Left ventricle myocardium superior (tissue), 1 donor: ENCODE results near the gene GPC3. TPM values are rescaled to one million over a fixed set of nuclear protein-coding genes. Genes with fewer than 3 reads are reported as not detected.
A peak's percentile ranks its signal among the peaks of the same experiment; 100 is the strongest.
"Not testable (repeated sequence)": the region's sequence is repeated elsewhere in the genome, so short reads cannot be mapped to it uniquely, and the experiment has no call there.

ENCODE experiments used
- ATAC-seq: fragments of 200-7000 bp; cut with Tn5 transposase; one replicate; pipeline ENCODE4 v1.9.1; 2020; ENCODE audit warnings: mild to moderate bottlenecking, moderate library complexity
- DNase-seq: peaks from one replicate; pipeline ENCODE4 v3.0.0-alpha.2; 2020
- intact Hi-C: fragments of 100-400 bp; cut with micrococcal nuclease; formaldehyde crosslinking; loops from one replicate; pipeline ENCODE4 v1.11.0; 2022
- total RNA-seq: library from RNA; stranded (reverse); fragmentation: NEBNext Ultra II Directional; extraction: Animal tissue kit (Norgen Biotek cat#: 25700); gene quantifications from one replicate; pipeline ENCODE4 v1.2.1, GENCODE V29; 2021
- donor health status: DM: no; HTN: yes; CAD: no; lungs with severe emphysema.

The GPC3 gene
- total RNA-seq, 1 donor from 2014 or later, result 4.2 TPM

GRCh38 chrX:134000260-134001245, 15.2 kb upstream of the GPC3 start:
- ATAC-seq, result no peak
- DNase-seq, result no peak
- intact Hi-C loops, result no loop called here

GRCh38 chrX:133999031-133999705, 13.8 kb upstream of the GPC3 start:
- intact Hi-C loops, result no loop called here
- peak; percentile 66 for ATAC-seq
- peak; percentile 33 for DNase-seq

- DNase-seq, result no peak
- intact Hi-C loops, result no loop called here
- ATAC-seq, result no peak
These were observed 10.4 kb upstream of the GPC3 start for GRCh38 chrX:133995759-133996158.

- DNase-seq (no peak), ATAC-seq (no peak)
- intact Hi-C loops, result no loop called here
These were observed 9.2 kb upstream of the GPC3 start for GRCh38 chrX:133994576-133994975.

GRCh38 chrX:133992882-133993281, 7.5 kb upstream of the GPC3 start:
- DNase-seq (no peak), ATAC-seq (no peak)
- intact Hi-C loops, result no loop called here

GRCh38 chrX:133991814-133992213, 6.4 kb upstream of the GPC3 start:
- no peak for ATAC-seq
- no peak for DNase-seq
- intact Hi-C loops, result no loop called here

GRCh38 chrX:133991057-133991456, 5.7 kb upstream of the GPC3 start:
- DNase-seq, ATAC-seq, intact Hi-C loops: not testable (repeated sequence)

GRCh38 chrX:133989993-133990392, 4.6 kb upstream of the GPC3 start:
- ATAC-seq, result no peak
- DNase-seq, result no peak
- intact Hi-C loops, result no loop called here

GRCh38 chrX:133989490-133989889, 4.1 kb upstream of the GPC3 start:
- no peak for DNase-seq
- ATAC-seq, result no peak
- intact Hi-C loops, result no loop called here

GRCh38 chrX:133988010-133988409, 2.6 kb upstream of the GPC3 start:
- no peak for DNase-seq
- no peak for ATAC-seq
- intact Hi-C loops, result no loop called here

GRCh38 chrX:133987188-133987587, 1.8 kb upstream of the GPC3 start:
- ATAC-seq (no peak), DNase-seq (no peak)
- intact Hi-C loops, result no loop called here

GRCh38 chrX:133985967-133986683, 731 bp upstream of the GPC3 start:
- intact Hi-C loops, result no loop called here
- no peak for ATAC-seq

GRCh38 chrX:133984857-133985163, 584 bp downstream of the GPC3 start:
- intact Hi-C loops, result no loop called here
- DNase-seq, result no peak
- ATAC-seq, result no peak

More at GRCh38 chrX:133985967-133986683, 731 bp upstream of the GPC3 start:
- no peak for DNase-seq

GRCh38 chrX:133983974-133984845, 1.2 kb downstream of the GPC3 start:
- ATAC-seq, result no peak
- no peak for DNase-seq
- intact Hi-C loops, result no loop called here

GRCh38 chrX:133983256-133983973, 2.0 kb downstream of the GPC3 start:
- intact Hi-C loops, result no loop called here
- no peak for DNase-seq

GRCh38 chrX:133981924-133982323, 3.5 kb downstream of the GPC3 start:
- ATAC-seq (no peak), DNase-seq (no peak)
- intact Hi-C loops, result no loop called here

More at GRCh38 chrX:133983256-133983973, 2.0 kb downstream of the GPC3 start:
- ATAC-seq, result no peak

GRCh38 chrX:133980832-133981588, 4.4 kb downstream of the GPC3 start:
- intact Hi-C loops, result no loop called here
- ATAC-seq (no peak), DNase-seq (no peak)

- ATAC-seq, result no peak
- intact Hi-C loops, result no loop called here
- DNase-seq, result no peak
These were observed 5.0 kb downstream of the GPC3 start for GRCh38 chrX:133980406-133980805.
